K562 (cell line): ENCODE data around the gene UFSP1. TPM values are rescaled to one million over a fixed set of nuclear protein-coding genes. Genes with fewer than 3 reads are reported as not detected.

Source experiments
- ATF2 ChIP-seq: sonication (generic); formaldehyde crosslinking; IDR thresholded peaks from 2 replicates; pipeline ENCODE4 v1.8.1; 2022; ENCODE audit warnings: missing genetic modification reagents
- ATF6 ChIP-seq: sonication (generic); formaldehyde crosslinking; IDR thresholded peaks from 2 replicates; pipeline ENCODE4 v1.4.0; 2020; ENCODE audit warnings: mild to moderate bottlenecking, missing genetic modification reagents
- DDX20 ChIP-seq: fragments of 450-650 bp; IDR thresholded peaks from 2 replicates; pipeline ENCODE4 v1.6.1; 2016; ENCODE audit warnings: missing genetic modification characterization, low read depth, mild to moderate bottlenecking, missing compliant biosample characterization, moderate library complexity
- E2F6 ChIP-seq, 2 experiments: IDR thresholded peaks; 2 replicates each; pipeline ENCODE4 v1.6.1; 2011; ENCODE audit warnings: borderline replicate concordance in 1 of 2, control low read depth in 1 of 2, low read depth in 1 of 2, low read length in 1 of 2, mild to moderate bottlenecking in 1 of 2, mixed read lengths in 1 of 2, moderate library complexity in 1 of 2; ENCODE audit not compliant: insufficient read depth in 1 of 2, insufficient read length in 1 of 2, poor library complexity in 1 of 2, severe bottlenecking in 1 of 2; ENCODE audit errors: extremely low read depth in 1 of 2
- EP400 ChIP-seq: fragments of 450-650 bp; IDR thresholded peaks from 2 replicates; pipeline ENCODE4 v1.6.1; 2017; ENCODE audit warnings: antibody characterized with exemption, mild to moderate bottlenecking, moderate library complexity
- HDAC1 ChIP-seq, 2 experiments: fragments of 450-650 bp; IDR thresholded peaks; 2 replicates each; pipeline ENCODE4 v1.6.1; 2016 to 2017; ENCODE audit warnings: inconsistent platforms in 1 of 2, mild to moderate bottlenecking in 1 of 2, moderate library complexity in 1 of 2
- HNRNPL ChIP-seq: fragments of 200-400 bp; formaldehyde crosslinking; IDR thresholded peaks from 2 replicates; pipeline ENCODE4 v1.6.1; 2017; ENCODE audit warnings: low read depth, mild to moderate bottlenecking, low read length
- HOXB6 ChIP-seq: fragments of 250-450 bp; sonication (Bioruptor Pico); IDR thresholded peaks from 2 replicates; pipeline ENCODE4 v1.5.1; 2022; ENCODE audit warnings: mild to moderate bottlenecking, borderline replicate concordance
- KLF1 ChIP-seq: fragments of 450-650 bp; IDR thresholded peaks from 2 replicates; pipeline ENCODE4 v1.6.1; 2016; ENCODE audit warnings: missing genetic modification characterization, missing compliant biosample characterization
- KLF6 ChIP-seq: fragments of 250-450 bp; sonication (Bioruptor Pico); IDR thresholded peaks from 2 replicates; pipeline ENCODE4 v1.4.0; 2020; ENCODE audit warnings: mild to moderate bottlenecking, moderate library complexity, borderline replicate concordance
- MED1 ChIP-seq: sonication (generic); formaldehyde crosslinking; IDR thresholded peaks from 2 replicates; pipeline ENCODE4 v1.8.1; 2023; ENCODE audit warnings: missing genetic modification reagents, borderline replicate concordance
- MLLT1 ChIP-seq, 2 experiments: fragments of 450-650 bp; IDR thresholded peaks; 2 replicates each; pipeline ENCODE4 v1.6.1; 2016
- NFYB ChIP-seq: IDR thresholded peaks from 2 replicates; pipeline ENCODE4 v1.6.1; 2011; ENCODE audit warnings: mild to moderate bottlenecking, moderate library complexity; ENCODE audit not compliant: insufficient read length; ENCODE audit errors: extremely low read depth
- SIN3A ChIP-seq, 2 experiments: fragments of 150-350 bp in 1 of 2; IDR thresholded peaks; 2 replicates each; pipeline ENCODE4 v1.6.1; 2011 to 2016; ENCODE audit warnings: borderline replicate concordance in 2 of 2, low read depth in 2 of 2, low read length in 2 of 2, mild to moderate bottlenecking in 2 of 2, moderate library complexity in 2 of 2; ENCODE audit not compliant: control insufficient read depth in 1 of 2
- SREBF2 ChIP-seq: sonication (generic); formaldehyde crosslinking; IDR thresholded peaks from 2 replicates; pipeline ENCODE4 v1.4.0; 2020; ENCODE audit warnings: mild to moderate bottlenecking, missing genetic modification reagents
- TOE1 ChIP-seq, 2 experiments: fragments of 450-650 bp in 1 of 2; sonication (generic) in 1 of 2; formaldehyde crosslinking in 1 of 2; IDR thresholded peaks; 2 replicates each; pipeline versions ENCODE4 v1.7.1 to v1.8.0; 2016 to 2022; ENCODE audit warnings: borderline replicate concordance in 2 of 2, mild to moderate bottlenecking in 2 of 2, antibody characterized with exemption in 1 of 2, inconsistent platforms in 1 of 2, low read depth in 1 of 2, missing genetic modification reagents in 1 of 2, moderate library complexity in 1 of 2
- USF2 ChIP-seq: sonication (generic); formaldehyde crosslinking; IDR thresholded peaks from 2 replicates; pipeline ENCODE4 v1.5.0; 2020; ENCODE audit warnings: missing genetic modification reagents
- ZNF133 ChIP-seq: fragments of 250-450 bp; sonication (Bioruptor Pico); IDR thresholded peaks from 2 replicates; pipeline ENCODE4 v1.4.0; 2020; ENCODE audit warnings: mild to moderate bottlenecking
- polyA plus RNA-seq, 8 experiments: library from polyadenylated mRNA; depleted of rRNA in 4 of 8; stranded (reverse) in 5 of 8; unstranded in 3 of 8; fragments of >200 nt; fragmentation: Nextera tagmentation in 2 of 8; fragmentation: Illumina TruSeq in 1 of 8; extraction: Ambion mirVana in 2 of 8; extraction: Trizol in 1 of 8; gene quantifications; 2 replicates each; pipeline versions ENCODE4 v1.2.1 to v1.2.3, GENCODE V29; 2011 to 2014; ENCODE audit warnings: inconsistent platforms in 1 of 8, missing spikeins in 1 of 8
- total RNA-seq, 7 experiments: library from RNA; depleted of rRNA in 6 of 7; stranded (reverse); fragments of >200 nt in 6 of 7; fragmentation: Illumina TruSeq in 2 of 7; extraction: Trizol in 2 of 7; gene quantifications; 2 replicates each; pipeline versions ENCODE4 v1.2.1 to v1.2.3, GENCODE V29; 2011 to 2021; ENCODE audit warnings: low replicate concordance in 1 of 7

UFSP1 gene
- total and polyA plus RNA-seq, 9 of the 15 experiments (the other 6 are each of a cell fraction or from before 2014, with no cell fraction given), result 0.50 to 18.8 (median 2.1) TPM

- peak; percentile 47; the same call in 1 of the 2 replicates for TF ChIP-seq HNRNPL
- peak; percentile 91; the same call in 1 of the 2 replicates for TF ChIP-seq SREBF2 (CRISPR knock-in tag)
- peak; percentile 96 to 98 for TF ChIP-seq SIN3A (IDR thresholded peaks at IDR 0.05; ENCODE audit: borderline replicate concordance in 2 of 2, control insufficient read depth in 1 of 2, low read depth in 2 of 2, low read length in 2 of 2)
- TF ChIP-seq KLF1 (tag), result peak; percentile 89
- TF ChIP-seq ZNF133, result 0 out of 2 replicates have a peak, but pooled peaks have one; percentile 28
- peak; percentile 81 for TF ChIP-seq NFYB
- no peak for TF ChIP-seq KLF6 (CRISPR knock-in tag)
- no peak for TF ChIP-seq MED1 (CRISPR knock-in tag)
- no peak for TF ChIP-seq DDX20 (tag)
- 0 out of 2 replicates have a peak, but pooled peaks have one; percentile 39 for TF ChIP-seq TOE1 (IDR thresholded peaks at IDR 0.05; ENCODE audit: borderline replicate concordance)
- TF ChIP-seq TOE1 (CRISPR knock-in tag; IDR thresholded peaks at IDR 0.05; ENCODE audit: borderline replicate concordance, low read depth), result no peak
- no peak for TF ChIP-seq MLLT1 (IDR thresholded peaks at IDR 0.05)
- TF ChIP-seq EP400, result peak; percentile 93
- TF ChIP-seq HOXB6, result no peak
- TF ChIP-seq ATF2 (CRISPR knock-in tag), result no peak
- TF ChIP-seq ATF6 (CRISPR knock-in tag), result peak; percentile 60; the same call in 1 of the 2 replicates
- TF ChIP-seq USF2 (CRISPR knock-in tag), result peak; percentile 59
- TF ChIP-seq HDAC1 (IDR thresholded peaks at IDR 0.05), result peak; percentile 95 to 100
- peak; percentile 73 to 82 for TF ChIP-seq E2F6 (IDR thresholded peaks at IDR 0.05; ENCODE audit: borderline replicate concordance in 1 of 2, extremely low read depth in 1 of 2, insufficient read depth in 1 of 2, insufficient read length in 1 of 2, low read depth in 1 of 2, low read length in 1 of 2, poor library complexity in 1 of 2, severe bottlenecking in 1 of 2)
Observed at GRCh38 chr7:100852048-100852872, 37.3 kb downstream of the UFSP1 start, which contains the start of gene SLC12A9 (continued).
